DND-41 (cell line): ENCODE data around the gene OTP.

Source experiments
- CTCF ChIP-seq: IDR thresholded peaks from 2 replicates; pipeline ENCODE4 v1.5.1; 2012; ENCODE audit warnings: borderline replicate concordance, low read length, moderate library complexity, mild to moderate bottlenecking; ENCODE audit not compliant: poor library complexity, severe bottlenecking; ENCODE audit errors: extremely low read depth
- EZH2 ChIP-seq: IDR thresholded peaks from 3 replicates; pipeline ENCODE4 v1.6.1; 2012; ENCODE audit warnings: borderline replicate concordance, low read depth, mild to moderate bottlenecking, moderate library complexity, low read length, inconsistent platforms; ENCODE audit not compliant: severe bottlenecking

- no peak for TF ChIP-seq CTCF
- TF ChIP-seq EZH2: no peak
Measured at GRCh38 chr5:77649776-77650175, 11.3 kb upstream of the OTP start.
